H9 (cell line): ENCODE measurements around the gene RALGDS. TPM values are rescaled to one million over a fixed set of nuclear protein-coding genes. Genes with fewer than 3 reads are reported as not detected.

ENCODE experiments used
- DNase-seq: peaks from one replicate; pipeline ENCODE4 v3.0.0-alpha.2; 2017
- H2AFZ ChIP-seq: one replicate; pipeline ENCODE4 v1.6.1; 2013; ENCODE audit warnings: mild to moderate bottlenecking, low read length, control low read depth, moderate library complexity
- H2AK5ac ChIP-seq: 2 replicates; pipeline ENCODE4 v1.6.1; 2013; ENCODE audit warnings: low read length, control low read depth, mixed read lengths; ENCODE audit not compliant: insufficient read length
- H2BK120ac ChIP-seq: one replicate; pipeline ENCODE4 v1.6.1; 2013; ENCODE audit warnings: low read depth, mild to moderate bottlenecking, low read length, control low read depth, inconsistent platforms; ENCODE audit not compliant: poor library complexity, severe bottlenecking
- H2BK12ac ChIP-seq: 2 replicates; pipeline ENCODE4 v1.6.1; 2013; ENCODE audit warnings: low read length, control low read depth, mixed read lengths, low read depth; ENCODE audit not compliant: insufficient read length
- H2BK15ac ChIP-seq: 2 replicates; pipeline ENCODE4 v1.6.1; 2013; ENCODE audit warnings: low read depth, low read length, control low read depth
- H2BK20ac ChIP-seq: one replicate; pipeline ENCODE4 v1.6.1; 2013; ENCODE audit warnings: low read depth, mild to moderate bottlenecking, low read length, control low read depth, inconsistent platforms; ENCODE audit not compliant: poor library complexity, severe bottlenecking
- H2BK5ac ChIP-seq: 2 replicates; pipeline ENCODE4 v1.6.1; 2013; ENCODE audit warnings: low read length, control low read depth, mixed read lengths; ENCODE audit not compliant: insufficient read length
- H3K14ac ChIP-seq: 2 replicates; pipeline ENCODE4 v1.6.1; 2013; ENCODE audit warnings: low read length, control low read depth; ENCODE audit not compliant: insufficient read depth
- H3K18ac ChIP-seq: 2 replicates; pipeline ENCODE4 v1.6.1; 2013; ENCODE audit warnings: low read depth, mild to moderate bottlenecking, mixed read lengths, low read length, control low read depth; ENCODE audit not compliant: insufficient read length
- H3K23ac ChIP-seq: 2 replicates; pipeline ENCODE4 v1.6.1; 2013; ENCODE audit warnings: low read length, control low read depth, mixed read lengths, low read depth; ENCODE audit not compliant: insufficient read length
- H3K23me2 ChIP-seq: 2 replicates; pipeline ENCODE4 v1.6.1; 2013; ENCODE audit warnings: low read depth, mild to moderate bottlenecking, mixed read lengths, low read length, control low read depth; ENCODE audit not compliant: insufficient read length, poor library complexity, severe bottlenecking
- H3K27ac ChIP-seq: 2 replicates; pipeline ENCODE4 v1.5.1; 2013; ENCODE audit warnings: low read length, control low read depth, mixed read lengths, low read depth; ENCODE audit not compliant: insufficient read length
- H3K27me3 ChIP-seq: 2 replicates; pipeline ENCODE4 v1.6.1; 2013; ENCODE audit warnings: low read length, control low read depth, inconsistent platforms; ENCODE audit not compliant: insufficient read depth
- H3K4ac ChIP-seq: 2 replicates; pipeline ENCODE4 v1.6.1; 2013; ENCODE audit warnings: low read depth, mild to moderate bottlenecking, control low read depth, inconsistent platforms, low read length, moderate library complexity
- H3K4me1 ChIP-seq: 2 replicates; pipeline ENCODE4 v1.6.1; 2013; ENCODE audit warnings: low read length, control low read depth, inconsistent platforms; ENCODE audit not compliant: insufficient read depth
- H3K4me2 ChIP-seq: 2 replicates; pipeline ENCODE4 v1.6.1; 2013; ENCODE audit warnings: low read length, control low read depth, mixed read lengths; ENCODE audit not compliant: insufficient read length, insufficient read depth
- H3K56ac ChIP-seq: 2 replicates; pipeline ENCODE4 v1.6.1; 2013; ENCODE audit warnings: low read depth, mild to moderate bottlenecking, mixed read lengths, low read length, control low read depth; ENCODE audit not compliant: insufficient read length
- H3K79me1 ChIP-seq: 2 replicates; pipeline ENCODE4 v1.6.1; 2013; ENCODE audit warnings: low read depth, mild to moderate bottlenecking, moderate library complexity, low read length, control low read depth, inconsistent platforms; ENCODE audit not compliant: insufficient read depth, poor library complexity, severe bottlenecking
- H3K79me2 ChIP-seq: 2 replicates; pipeline ENCODE4 v1.6.1; 2013; ENCODE audit warnings: low read length, control low read depth, inconsistent platforms; ENCODE audit not compliant: insufficient read depth
- H3K9ac ChIP-seq: 2 replicates; pipeline ENCODE4 v1.6.1; 2013; ENCODE audit warnings: low read length, control low read depth, mixed read lengths; ENCODE audit not compliant: insufficient read length; ENCODE audit errors: extremely low read depth
- H3K9me3 ChIP-seq: one replicate; pipeline ENCODE4 v1.6.1; 2013; ENCODE audit warnings: low read depth, low read length, inconsistent platforms; ENCODE audit not compliant: control insufficient read depth
- H3T11ph ChIP-seq: one replicate; pipeline ENCODE4 v1.6.1; 2013; ENCODE audit warnings: mild to moderate bottlenecking, low read length, control low read depth, inconsistent platforms
- H4K20me1 ChIP-seq: one replicate; pipeline ENCODE4 v1.6.1; 2013; ENCODE audit not compliant: control insufficient read depth, insufficient read length, insufficient read depth
- H4K5ac ChIP-seq: 2 replicates; pipeline ENCODE4 v1.6.1; 2013; ENCODE audit warnings: low read depth, mild to moderate bottlenecking, mixed read lengths, low read length, control low read depth; ENCODE audit not compliant: insufficient read length
- H4K8ac ChIP-seq: replicated peaks from 2 replicates; pipeline ENCODE4 v1.6.1; 2013; ENCODE audit warnings: low read length, control low read depth, mixed read lengths, low read depth; ENCODE audit not compliant: insufficient read length
- H4K91ac ChIP-seq: 2 replicates; pipeline ENCODE4 v1.6.1; 2013; ENCODE audit warnings: low read depth, mild to moderate bottlenecking, moderate library complexity, mixed read lengths, low read length, control low read depth; ENCODE audit not compliant: insufficient read length
- H3K27ac Mint-ChIP-seq, 3 experiments: 2 replicates in 2 of 3; 3 replicates in 1 of 3; pipeline ENCODE4 v1.8.0; 2020 to 2021; ENCODE audit warnings: mixed read lengths in 3 of 3, mild to moderate bottlenecking in 1 of 3, moderate library complexity in 1 of 3
- H3K27me3 Mint-ChIP-seq: 2 replicates; pipeline ENCODE4 v1.8.0; 2021; ENCODE audit warnings: low read depth, mild to moderate bottlenecking, moderate library complexity, mixed read lengths
- H3K36me3 Mint-ChIP-seq, 3 experiments: 2 replicates in 2 of 3; 3 replicates in 1 of 3; pipeline ENCODE4 v1.8.0; 2020 to 2021; ENCODE audit warnings: low read depth in 3 of 3, mixed read lengths in 3 of 3; ENCODE audit not compliant: insufficient read depth in 1 of 3
- H3K4me1 Mint-ChIP-seq, 2 experiments: 2 replicates each; pipeline ENCODE4 v1.8.0; 2020; ENCODE audit warnings: mixed read lengths in 2 of 2
- H3K4me3 Mint-ChIP-seq, 2 experiments: 2 replicates in 1 of 2; 3 replicates in 1 of 2; pipeline ENCODE4 v1.8.0; 2020 to 2021; ENCODE audit warnings: mild to moderate bottlenecking in 2 of 2, mixed read lengths in 2 of 2, moderate library complexity in 1 of 2
- H3K9me3 Mint-ChIP-seq, 2 experiments: 2 replicates in 1 of 2; 3 replicates in 1 of 2; pipeline ENCODE4 v1.8.0; 2020; ENCODE audit warnings: mild to moderate bottlenecking in 2 of 2, mixed read lengths in 2 of 2, moderate library complexity in 1 of 2
- WGBS: extraction: QIAGEN DNeasy Blood & Tissue Kit; methylation state at CpG from one replicate; pipeline ENCODE4 v1.1.7; 2013; ENCODE audit warnings: missing lambda C conversion rate, low lambda C conversion rate, mixed read lengths; ENCODE audit not compliant: insufficient read length; ENCODE audit errors: extremely low coverage; 5-methylcytosine and 5-hydroxymethylcytosine counted together
- total RNA-seq: library from RNA; stranded (reverse); gene quantifications from 2 replicates; pipeline ENCODE4 v1.2.1, GENCODE V29; 2021
- TF ChIP-seq, protein P1 (sequence below): fragments of 200-600 bp; sonication (generic); conservative IDR thresholded peaks from 3 replicates; pipeline ENCODE4 v1.8.0; 2021; ENCODE audit warnings: antibody characterized with exemption, mild to moderate bottlenecking

The RALGDS gene
- total RNA-seq, 1 experiment from 2014 or later = 21.3 TPM

DNA sequence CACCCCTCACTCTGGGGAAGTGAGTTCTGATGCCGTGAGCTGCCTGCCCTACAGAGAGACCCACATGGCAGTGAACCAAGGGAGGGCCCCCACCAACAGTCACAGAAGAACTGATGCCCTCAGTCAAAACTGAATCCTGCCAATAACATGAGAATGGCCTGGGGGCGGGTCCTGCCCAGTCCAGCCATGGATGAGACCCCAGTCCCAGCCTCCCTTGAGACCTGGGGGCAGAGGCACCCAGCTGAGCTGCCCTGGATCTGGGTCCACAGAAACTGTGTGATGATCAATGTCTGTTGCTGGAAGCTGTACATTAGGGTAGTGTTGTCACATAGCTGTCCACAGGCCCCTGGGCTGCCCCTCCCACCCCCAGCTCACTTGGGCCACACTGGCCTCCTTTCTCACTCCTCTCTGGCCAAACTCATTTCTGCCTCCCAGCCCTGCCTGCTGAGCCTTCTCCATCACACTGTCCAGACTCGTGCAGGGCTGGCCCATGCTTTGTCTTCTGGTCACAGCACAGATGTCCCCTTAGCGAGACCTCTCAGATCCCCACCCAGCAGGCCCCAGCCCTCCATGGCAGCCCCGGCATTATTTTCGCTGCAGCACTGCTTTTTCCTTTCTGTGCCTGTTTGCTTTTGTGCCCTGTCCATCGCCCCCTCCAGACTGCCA, 25.8 kb upstream of the RALGDS start:
- peaks cover 2% of the 10 kb centered on the region for H4K20me1 ChIP-seq
- H3T11ph ChIP-seq = no peak overlapping the region
- H3K4ac ChIP-seq = no peak overlapping the region
- H2BK20ac ChIP-seq = no peak overlapping the region
- H2BK5ac ChIP-seq = no peak overlapping the region
- peak overlapping the region in 1 of 3 experiments; percentile 82; a peak in 3 of 7 replicates for H3K27ac Mint-ChIP-seq
- H3K79me1 ChIP-seq = no peaks in the 10 kb centered on the region
- H3K36me3 Mint-ChIP-seq = peaks cover 0 to 6% (median 4%) of the 10 kb centered on the region in 3 experiments; a peak in 4 of 7 replicates
- DNase-seq = no peak
- H2BK120ac ChIP-seq = no peak overlapping the region
- no peak overlapping the region for H2BK12ac ChIP-seq
- H4K5ac ChIP-seq = no peak overlapping the region
- H3K56ac ChIP-seq = no peak overlapping the region
- no peak overlapping the region for H3K9ac ChIP-seq
- H3K4me2 ChIP-seq = no peak overlapping the region
- peak overlapping the region; percentile 28 for H3K18ac ChIP-seq
- no CpG with 5 or more reads among the region's 7 CpGs for WGBS
- peak overlapping the region; percentile 22 for H4K91ac ChIP-seq
- no peak overlapping the region for H3K27ac ChIP-seq
- no peak overlapping the region for H2BK15ac ChIP-seq
- TF ChIP-seq, protein P1, sequence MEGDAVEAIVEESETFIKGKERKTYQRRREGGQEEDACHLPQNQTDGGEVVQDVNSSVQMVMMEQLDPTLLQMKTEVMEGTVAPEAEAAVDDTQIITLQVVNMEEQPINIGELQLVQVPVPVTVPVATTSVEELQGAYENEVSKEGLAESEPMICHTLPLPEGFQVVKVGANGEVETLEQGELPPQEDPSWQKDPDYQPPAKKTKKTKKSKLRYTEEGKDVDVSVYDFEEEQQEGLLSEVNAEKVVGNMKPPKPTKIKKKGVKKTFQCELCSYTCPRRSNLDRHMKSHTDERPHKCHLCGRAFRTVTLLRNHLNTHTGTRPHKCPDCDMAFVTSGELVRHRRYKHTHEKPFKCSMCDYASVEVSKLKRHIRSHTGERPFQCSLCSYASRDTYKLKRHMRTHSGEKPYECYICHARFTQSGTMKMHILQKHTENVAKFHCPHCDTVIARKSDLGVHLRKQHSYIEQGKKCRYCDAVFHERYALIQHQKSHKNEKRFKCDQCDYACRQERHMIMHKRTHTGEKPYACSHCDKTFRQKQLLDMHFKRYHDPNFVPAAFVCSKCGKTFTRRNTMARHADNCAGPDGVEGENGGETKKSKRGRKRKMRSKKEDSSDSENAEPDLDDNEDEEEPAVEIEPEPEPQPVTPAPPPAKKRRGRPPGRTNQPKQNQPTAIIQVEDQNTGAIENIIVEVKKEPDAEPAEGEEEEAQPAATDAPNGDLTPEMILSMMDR = no peak
- no peaks in the 10 kb centered on the region for H3K27me3 ChIP-seq
- no peaks in the 10 kb centered on the region for H3K79me2 ChIP-seq
- no peak overlapping the region for H4K8ac ChIP-seq
- peaks cover 18% of the 10 kb centered on the region for H3K23me2 ChIP-seq
- H3K4me1 ChIP-seq = peaks cover 5% of the 10 kb centered on the region; the same call in 1 of the 2 replicates
- no peak overlapping the region for H3K23ac ChIP-seq
- peak overlapping the region in 1 of 2 experiments; percentile 64; a peak in 3 of 5 replicates for H3K4me3 Mint-ChIP-seq
- no peak overlapping the region for H2AK5ac ChIP-seq
- H2AFZ ChIP-seq = no peak overlapping the region
- peaks cover 23 to 28% of the 10 kb centered on the region in 2 experiments for H3K4me1 Mint-ChIP-seq
- H3K27me3 Mint-ChIP-seq = peaks cover 15% of the 10 kb centered on the region
- no peaks in the 10 kb centered on the region for H3K9me3 Mint-ChIP-seq
- peak overlapping the region; percentile 50; the same call in 1 of the 2 replicates for H3K14ac ChIP-seq
- no peaks in the 10 kb centered on the region for H3K9me3 ChIP-seq
